Gastrocnemius medialis (tissue), 4 donors: ENCODE data around the gene SNAPC4.

Experiments
- POLR2A ChIP-seq, 2 donors: fragments of 450-650 bp; IDR thresholded peaks; one replicate each; pipeline ENCODE4 v1.6.1; 2017; ENCODE audit warnings: antibody characterized with exemption in 2 of 2, mild to moderate bottlenecking in 2 of 2, moderate library complexity in 2 of 2
- TF ChIP-seq, protein P1 (sequence below), 5 experiments: fragments of 450-650 bp in 3 of 5; fragments of 200-600 bp in 2 of 5; sonication (generic) in 2 of 5; IDR thresholded peaks in 4 of 5; conservative IDR thresholded peaks in 1 of 5; 1 replicate in 4 of 5; 2 replicates in 1 of 5; pipeline ENCODE4 v1.5.1; 2016 to 2019; ENCODE audit warnings: antibody characterized with exemption in 5 of 5, mild to moderate bottlenecking in 3 of 5, moderate library complexity in 3 of 5

DNA sequence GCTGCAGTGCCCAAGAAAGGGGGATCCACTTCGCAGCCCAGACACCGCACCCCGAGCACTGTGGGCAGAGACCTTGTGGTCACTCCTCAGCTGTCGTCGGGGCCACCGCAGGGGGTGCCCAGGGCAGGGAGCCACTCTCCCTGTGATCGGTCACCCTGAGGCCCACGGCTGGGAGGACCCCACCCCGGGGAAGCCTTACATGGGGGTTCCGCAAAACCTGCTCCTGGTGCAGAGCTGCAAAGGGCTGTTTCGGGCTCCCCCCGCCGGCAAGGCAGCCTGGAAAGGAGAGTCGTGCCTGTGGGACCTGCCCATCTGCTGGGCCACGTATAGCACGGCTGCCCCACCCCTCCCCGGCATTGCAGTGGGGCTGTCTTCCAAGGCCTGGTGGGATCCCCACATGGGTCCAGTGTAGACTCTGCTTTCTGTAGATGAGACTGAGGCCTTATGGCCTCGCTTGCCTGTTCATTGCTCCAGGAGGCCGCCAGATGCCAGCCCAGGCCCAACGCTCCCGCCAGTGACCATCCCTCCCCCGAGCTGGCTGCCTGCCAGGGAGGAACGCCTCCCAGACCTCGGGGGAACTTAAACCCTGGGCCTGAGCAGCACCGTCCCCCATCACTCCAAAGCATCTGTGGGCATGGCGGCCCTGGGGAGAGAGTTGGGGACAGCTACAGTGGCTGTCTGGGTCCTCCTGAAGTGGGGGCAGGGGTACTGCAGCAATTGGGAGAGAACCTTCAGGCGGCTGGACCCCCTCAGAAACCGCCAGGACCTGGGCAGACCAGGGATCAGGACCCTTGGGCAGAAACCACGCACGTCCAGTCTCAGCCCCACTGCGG, 34.8 kb downstream of the SNAPC4 start:
- TF ChIP-seq, protein P1, sequence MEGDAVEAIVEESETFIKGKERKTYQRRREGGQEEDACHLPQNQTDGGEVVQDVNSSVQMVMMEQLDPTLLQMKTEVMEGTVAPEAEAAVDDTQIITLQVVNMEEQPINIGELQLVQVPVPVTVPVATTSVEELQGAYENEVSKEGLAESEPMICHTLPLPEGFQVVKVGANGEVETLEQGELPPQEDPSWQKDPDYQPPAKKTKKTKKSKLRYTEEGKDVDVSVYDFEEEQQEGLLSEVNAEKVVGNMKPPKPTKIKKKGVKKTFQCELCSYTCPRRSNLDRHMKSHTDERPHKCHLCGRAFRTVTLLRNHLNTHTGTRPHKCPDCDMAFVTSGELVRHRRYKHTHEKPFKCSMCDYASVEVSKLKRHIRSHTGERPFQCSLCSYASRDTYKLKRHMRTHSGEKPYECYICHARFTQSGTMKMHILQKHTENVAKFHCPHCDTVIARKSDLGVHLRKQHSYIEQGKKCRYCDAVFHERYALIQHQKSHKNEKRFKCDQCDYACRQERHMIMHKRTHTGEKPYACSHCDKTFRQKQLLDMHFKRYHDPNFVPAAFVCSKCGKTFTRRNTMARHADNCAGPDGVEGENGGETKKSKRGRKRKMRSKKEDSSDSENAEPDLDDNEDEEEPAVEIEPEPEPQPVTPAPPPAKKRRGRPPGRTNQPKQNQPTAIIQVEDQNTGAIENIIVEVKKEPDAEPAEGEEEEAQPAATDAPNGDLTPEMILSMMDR (IDR thresholded peaks at IDR 0.05 in 4 of 5, conservative IDR thresholded peaks at IDR 0.05 in 1 of 5) = no peak
- no peak for TF ChIP-seq POLR2A (IDR thresholded peaks at IDR 0.05)
